NCI-H1417 (cell line): ENCODE data around the gene MXRA7.
"Not testable (repeated sequence)": the region's sequence is repeated elsewhere in the genome, so short reads cannot be mapped to it uniquely, and the experiment has no call there.

Experiments
- DNase-seq, 3 experiments: peaks; one replicate each; lab custom pipeline; 2025; lab: John Stamatoyannopoulos, UW

MXRA7 gene

GRCh38 chr17:76710863-76711611, at the start of gene MXRA7:
Gene MXRA7 (minus strand): TSS chr17:76710965. CDS start chr17:76710946, 19 bp downstream.
- DNase-seq: peak; percentile 60 to 73 (median 61)

- no peak for DNase-seq
These were observed 47.8 kb upstream of the MXRA7 start for GRCh38 chr17:76758570-76758969.

GRCh38 chr17:76757256-76757655, 46.5 kb upstream of the MXRA7 start:
- no peak for DNase-seq

- DNase-seq: no peak
These were observed 44.5 kb upstream of the MXRA7 start for GRCh38 chr17:76755285-76755684.

GRCh38 chr17:76753061-76753961, 42.5 kb upstream of the MXRA7 start:
- DNase-seq: no peak

GRCh38 chr17:76752006-76752405, 41.2 kb upstream of the MXRA7 start:
- DNase-seq: no peak

GRCh38 chr17:76751416-76751993, 40.7 kb upstream of the MXRA7 start:
- no peak for DNase-seq

- no peak for DNase-seq
These were observed 37.9 kb upstream of the MXRA7 start for GRCh38 chr17:76748657-76749056.

- no peak for DNase-seq
These were observed 37.1 kb upstream of the MXRA7 start for GRCh38 chr17:76747716-76748363.

- DNase-seq: not testable (repeated sequence)
These were observed 35.0 kb upstream of the MXRA7 start for GRCh38 chr17:76745785-76746184.

- DNase-seq: no peak
These were observed 34.0 kb upstream of the MXRA7 start for GRCh38 chr17:76744747-76745146.

- no peak for DNase-seq
These were observed 32.2 kb upstream of the MXRA7 start for GRCh38 chr17:76742958-76743357.

- peak in 1 of 3 experiments; percentile 55 for DNase-seq
These were observed 29.8 kb upstream of the MXRA7 start for GRCh38 chr17:76740329-76741118.

- DNase-seq: not testable (repeated sequence)
These were observed 28.9 kb upstream of the MXRA7 start for GRCh38 chr17:76739568-76740115.

- peak in 1 of 3 experiments; percentile 66 for DNase-seq
These were observed 27.7 kb upstream of the MXRA7 start for GRCh38 chr17:76738468-76738850.

GRCh38 chr17:76737676-76738467, 27.1 kb upstream of the MXRA7 start, which contains the start of gene MFSD11:
Gene MFSD11 (plus strand): TSS chr17:76738119. CDS start chr17:76738353, 234 bp downstream.
- peak; percentile 90 to 98 (median 98) for DNase-seq

- peak; percentile 98 to 99 (median 99) for DNase-seq
These were observed 26.4 kb upstream of the MXRA7 start, which contains the start of gene SRSF2 for GRCh38 chr17:76737082-76737675. Gene SRSF2 (minus strand): TSS chr17:76737331. CDS start chr17:76737160, 171 bp downstream.

- peak; percentile 59 to 77 (median 76) for DNase-seq
These were observed 25.8 kb upstream of the MXRA7 start for GRCh38 chr17:76736349-76737081.
